Dendritic cell treated with granulocyte-macrophage colony-stimulating factor and Interleukin-4, amounts not matched to agents 40 ng/mL and 50 ng/mL, for 4 days (primary cell): Measurements from ENCODE around the gene RNF121.
A peak's percentile ranks its signal among the peaks of the same experiment; 100 is the strongest.

ENCODE experiments used
- H3K27ac Mint-ChIP-seq: one replicate; pipeline ENCODE4 v1.8.0; 2022; ENCODE audit warnings: mild to moderate bottlenecking, mixed read lengths
- H3K27me3 Mint-ChIP-seq: one replicate; pipeline ENCODE4 v1.8.0; 2022; ENCODE audit warnings: mild to moderate bottlenecking, mixed read lengths
- H3K36me3 Mint-ChIP-seq: one replicate; pipeline ENCODE4 v1.8.0; 2022; ENCODE audit warnings: low read depth, mixed read lengths
- H3K4me1 Mint-ChIP-seq: one replicate; pipeline ENCODE4 v1.8.0; 2022; ENCODE audit warnings: low read depth, mixed read lengths
- H3K4me3 Mint-ChIP-seq: one replicate; pipeline ENCODE4 v1.8.0; 2022; ENCODE audit warnings: mild to moderate bottlenecking, moderate library complexity, mixed read lengths
- H3K9me3 Mint-ChIP-seq: one replicate; pipeline ENCODE4 v1.8.0; 2022; ENCODE audit warnings: mixed read lengths
- intact Hi-C: fragments of 100-400 bp; cut with micrococcal nuclease; formaldehyde crosslinking; loops from one replicate; pipeline ENCODE4 v1.15.0; 2022

Gene RNF121

GRCh38 chr11:71986131-71986530 lies 57.3 kb downstream of the RNF121 start:
- intact Hi-C loops, result no loop called here
- Mint-ChIP-seq H3K4me3 (peak overlapping the region; percentile 44), H3K9me3 (no peaks in the 10 kb centered on the region), H3K27ac (peak overlapping the region; percentile 87), H3K4me1 (peaks cover 41% of the 10 kb centered on the region), H3K36me3 (peaks cover 56% of the 10 kb centered on the region), H3K27me3 (no peaks in the 10 kb centered on the region)

- Mint-ChIP-seq H3K27me3 (no peaks in the 10 kb centered on the region), H3K4me3 (no peak overlapping the region), H3K4me1 (peaks cover 45% of the 10 kb centered on the region), H3K27ac (peak overlapping the region; percentile 87), H3K36me3 (peaks cover 46% of the 10 kb centered on the region), H3K9me3 (no peaks in the 10 kb centered on the region)
- intact Hi-C loops, result no loop called here
Measured at GRCh38 chr11:71987521-71987920, 58.7 kb downstream of the RNF121 start.

- Mint-ChIP-seq H3K4me1 (peaks cover 50% of the 10 kb centered on the region), H3K9me3 (no peaks in the 10 kb centered on the region), H3K27ac (peak overlapping the region; percentile 50), H3K4me3 (no peak overlapping the region), H3K27me3 (no peaks in the 10 kb centered on the region), H3K36me3 (peaks cover 46% of the 10 kb centered on the region)
- intact Hi-C loops, result no loop called here
Measured at GRCh38 chr11:71988050-71988449, 59.2 kb downstream of the RNF121 start.

- peak overlapping the region; percentile 94 for H3K27ac Mint-ChIP-seq
- H3K27me3 Mint-ChIP-seq, result no peaks in the 10 kb centered on the region
- intact Hi-C loops, result no loop called here
- no peaks in the 10 kb centered on the region for H3K9me3 Mint-ChIP-seq
- peaks cover 66% of the 10 kb centered on the region for H3K4me1 Mint-ChIP-seq
- H3K4me3 Mint-ChIP-seq, result no peak overlapping the region
- peaks cover 40% of the 10 kb centered on the region for H3K36me3 Mint-ChIP-seq
Measured at GRCh38 chr11:71990701-71991100, 61.9 kb downstream of the RNF121 start.

GRCh38 chr11:71991494-71991893 lies 62.6 kb downstream of the RNF121 start:
- Mint-ChIP-seq H3K27me3 (no peaks in the 10 kb centered on the region), H3K36me3 (peaks cover 36% of the 10 kb centered on the region), H3K27ac (peak overlapping the region; percentile 94), H3K4me3 (no peak overlapping the region), H3K4me1 (peaks cover 65% of the 10 kb centered on the region), H3K9me3 (no peaks in the 10 kb centered on the region)
- intact Hi-C loops, result no loop called here

GRCh38 chr11:71992136-71992730 lies 63.4 kb downstream of the RNF121 start:
- peaks cover 66% of the 10 kb centered on the region for H3K4me1 Mint-ChIP-seq
- intact Hi-C loops, result no loop called here
- peak overlapping the region; percentile 94 for H3K27ac Mint-ChIP-seq
- no peaks in the 10 kb centered on the region for H3K9me3 Mint-ChIP-seq
- H3K27me3 Mint-ChIP-seq, result no peaks in the 10 kb centered on the region
- H3K36me3 Mint-ChIP-seq, result peaks cover 35% of the 10 kb centered on the region
- H3K4me3 Mint-ChIP-seq, result no peak overlapping the region

- peak overlapping the region; percentile 96 for H3K27ac Mint-ChIP-seq
- no peaks in the 10 kb centered on the region for H3K9me3 Mint-ChIP-seq
- peaks cover 44% of the 10 kb centered on the region for H3K36me3 Mint-ChIP-seq
- H3K27me3 Mint-ChIP-seq, result no peaks in the 10 kb centered on the region
- H3K4me3 Mint-ChIP-seq, result no peak overlapping the region
- intact Hi-C loops, result no loop called here
- peaks cover 87% of the 10 kb centered on the region for H3K4me1 Mint-ChIP-seq
Measured at GRCh38 chr11:71994786-71995185, 65.9 kb downstream of the RNF121 start.

GRCh38 chr11:71995726-71996291 lies 67.0 kb downstream of the RNF121 start:
- no peaks in the 10 kb centered on the region for H3K9me3 Mint-ChIP-seq
- H3K36me3 Mint-ChIP-seq, result peaks cover 44% of the 10 kb centered on the region
- peak overlapping the region; percentile 96 for H3K27ac Mint-ChIP-seq
- intact Hi-C loops, result loop anchor here (2.0 kb wide), 1 partner anchor 17 kb away; no protein-coding TSS in a partner anchor
- peak overlapping the region; percentile 20 for H3K4me3 Mint-ChIP-seq
- no peaks in the 10 kb centered on the region for H3K27me3 Mint-ChIP-seq
- H3K4me1 Mint-ChIP-seq, result peaks cover 88% of the 10 kb centered on the region

GRCh38 chr11:71996517-71996916 lies 67.7 kb downstream of the RNF121 start:
- H3K27ac Mint-ChIP-seq, result peak overlapping the region; percentile 96
- intact Hi-C loops, result loop anchor here (2.0 kb wide), 1 partner anchor 18 kb away; no protein-coding TSS in a partner anchor
- H3K9me3 Mint-ChIP-seq, result no peaks in the 10 kb centered on the region
- peaks cover 50% of the 10 kb centered on the region for H3K36me3 Mint-ChIP-seq
- H3K4me1 Mint-ChIP-seq, result peaks cover 95% of the 10 kb centered on the region
- H3K27me3 Mint-ChIP-seq, result no peaks in the 10 kb centered on the region
- no peak overlapping the region for H3K4me3 Mint-ChIP-seq

GRCh38 chr11:71996946-71997345 lies 68.1 kb downstream of the RNF121 start:
- H3K36me3 Mint-ChIP-seq, result peaks cover 54% of the 10 kb centered on the region
- no peaks in the 10 kb centered on the region for H3K9me3 Mint-ChIP-seq
- H3K27me3 Mint-ChIP-seq, result no peaks in the 10 kb centered on the region
- peaks cover 96% of the 10 kb centered on the region for H3K4me1 Mint-ChIP-seq
- no peak overlapping the region for H3K4me3 Mint-ChIP-seq
- intact Hi-C loops, result loop anchor here (2.0 kb wide), 1 partner anchor 18 kb away; no protein-coding TSS in a partner anchor
- peak overlapping the region; percentile 96 for H3K27ac Mint-ChIP-seq

- intact Hi-C loops, result loop anchor here (2.0 kb wide), 1 partner anchor 19 kb away; no protein-coding TSS in a partner anchor
- H3K4me1 Mint-ChIP-seq, result peaks cover 96% of the 10 kb centered on the region
- H3K36me3 Mint-ChIP-seq, result peaks cover 57% of the 10 kb centered on the region
- peak overlapping the region; percentile 96 for H3K27ac Mint-ChIP-seq
- H3K27me3 Mint-ChIP-seq, result no peaks in the 10 kb centered on the region
- no peak overlapping the region for H3K4me3 Mint-ChIP-seq
- H3K9me3 Mint-ChIP-seq, result no peaks in the 10 kb centered on the region
Measured at GRCh38 chr11:71997594-71997993, 68.7 kb downstream of the RNF121 start.

GRCh38 chr11:71998061-71998460 lies 69.2 kb downstream of the RNF121 start:
- no peak overlapping the region for H3K4me3 Mint-ChIP-seq
- H3K36me3 Mint-ChIP-seq, result peaks cover 57% of the 10 kb centered on the region
- intact Hi-C loops, result no loop called here
- peak overlapping the region; percentile 96 for H3K27ac Mint-ChIP-seq
- H3K27me3 Mint-ChIP-seq, result no peaks in the 10 kb centered on the region
- H3K9me3 Mint-ChIP-seq, result no peaks in the 10 kb centered on the region
- H3K4me1 Mint-ChIP-seq, result peaks cover 95% of the 10 kb centered on the region

- no peaks in the 10 kb centered on the region for H3K27me3 Mint-ChIP-seq
- no peaks in the 10 kb centered on the region for H3K9me3 Mint-ChIP-seq
- intact Hi-C loops, result no loop called here
- peak within 1 kb of the TSS; percentile 96 for H3K27ac Mint-ChIP-seq
- peak within 1 kb of the TSS; percentile 90 for H3K4me3 Mint-ChIP-seq
- H3K36me3 Mint-ChIP-seq, result peaks cover 59% of the 10 kb centered on the region
- peaks cover 95% of the 10 kb centered on the region for H3K4me1 Mint-ChIP-seq
Measured at GRCh38 chr11:71998649-71999310, 69.9 kb downstream of the RNF121 start, which contains the start of gene IL18BP. Gene IL18BP, plus strand, starts transcription at chr11:71998909. Its CDS starts 1,076 bp downstream, at chr11:71999985.

GRCh38 chr11:71999362-71999761 lies 70.5 kb downstream of the RNF121 start:
- Mint-ChIP-seq H3K27ac (peak overlapping the region; percentile 96), H3K9me3 (no peaks in the 10 kb centered on the region), H3K36me3 (peaks cover 65% of the 10 kb centered on the region), H3K4me1 (peaks cover 90% of the 10 kb centered on the region), H3K4me3 (peak overlapping the region; percentile 90), H3K27me3 (no peaks in the 10 kb centered on the region)
- intact Hi-C loops, result no loop called here
